GM19452 (cell line): ENCODE measurements around the gene SRGAP3.

ENCODE experiments used
- ATAC-seq: cut with Tn5 transposase; IDR thresholded peaks from one replicate; pipeline ENCODE4 v1.9.1; 2021; ENCODE audit not compliant: unreplicated experiment

SRGAP3 gene

GRCh38 chr3:9254764-9255163 is 5.3 kb upstream of the SRGAP3 start:
- no peak for ATAC-seq

GRCh38 chr3:9253327-9253726 is 3.9 kb upstream of the SRGAP3 start:
- no peak for ATAC-seq

- no peak for ATAC-seq
Measured at GRCh38 chr3:9251055-9251786, 1.8 kb upstream of the SRGAP3 start.

- ATAC-seq, result no peak
Measured at GRCh38 chr3:9250236-9250635, 790 bp upstream of the SRGAP3 start.

GRCh38 chr3:9248522-9249271 is 749 bp downstream of the SRGAP3 start:
- no peak for ATAC-seq

GRCh38 chr3:9247941-9248521 is 1.4 kb downstream of the SRGAP3 start:
- no peak for ATAC-seq

GRCh38 chr3:9247361-9247940 is 2.0 kb downstream of the SRGAP3 start:
- ATAC-seq, result no peak

- ATAC-seq, result no peak
Measured at GRCh38 chr3:9246189-9246588, 3.3 kb downstream of the SRGAP3 start.

- ATAC-seq, result no peak
Measured at GRCh38 chr3:9244495-9245183, 4.8 kb downstream of the SRGAP3 start.

- ATAC-seq, result no peak
Measured at GRCh38 chr3:9241956-9242355, 7.5 kb downstream of the SRGAP3 start.

- no peak for ATAC-seq
Measured at GRCh38 chr3:9239680-9240079, 9.8 kb downstream of the SRGAP3 start.

GRCh38 chr3:9238721-9239295 is 10.6 kb downstream of the SRGAP3 start:
- ATAC-seq, result no peak

- no peak for ATAC-seq
Measured at GRCh38 chr3:9238276-9238675, 11.2 kb downstream of the SRGAP3 start.

GRCh38 chr3:9233814-9234600 is 15.4 kb downstream of the SRGAP3 start:
- ATAC-seq, result no peak

- ATAC-seq, result no peak
Measured at GRCh38 chr3:9233101-9233500, 16.3 kb downstream of the SRGAP3 start.

GRCh38 chr3:9231937-9232336 is 17.5 kb downstream of the SRGAP3 start:
- ATAC-seq, result no peak

- no peak for ATAC-seq
Measured at GRCh38 chr3:9231471-9231870, 18.0 kb downstream of the SRGAP3 start.

- no peak for ATAC-seq
Measured at GRCh38 chr3:9231006-9231405, 18.4 kb downstream of the SRGAP3 start.

GRCh38 chr3:9230596-9230995 is 18.9 kb downstream of the SRGAP3 start:
- no peak for ATAC-seq

- ATAC-seq, result no peak
Measured at GRCh38 chr3:9229879-9230278, 19.6 kb downstream of the SRGAP3 start.
